GM21576 (cell line): ENCODE data around the gene KHK.

Experiments
- ATAC-seq: cut with Tn5 transposase; IDR thresholded peaks from one replicate; pipeline ENCODE4 v1.9.1; 2021; ENCODE audit warnings: mild to moderate bottlenecking, moderate library complexity; ENCODE audit not compliant: unreplicated experiment

KHK gene

GRCh38 chr2:27149570-27150405, 63.2 kb downstream of the KHK start:
- ATAC-seq: no peak
